COR-L47 (cell line): ENCODE data around the gene XRCC3.
"Not testable (repeated sequence)": the region's sequence is repeated elsewhere in the genome, so short reads cannot be mapped to it uniquely, and the experiment has no call there.

Source experiments
- DNase-seq: peaks from one replicate; lab custom pipeline; 2025; lab: John Stamatoyannopoulos, UW

Gene XRCC3

DNA sequence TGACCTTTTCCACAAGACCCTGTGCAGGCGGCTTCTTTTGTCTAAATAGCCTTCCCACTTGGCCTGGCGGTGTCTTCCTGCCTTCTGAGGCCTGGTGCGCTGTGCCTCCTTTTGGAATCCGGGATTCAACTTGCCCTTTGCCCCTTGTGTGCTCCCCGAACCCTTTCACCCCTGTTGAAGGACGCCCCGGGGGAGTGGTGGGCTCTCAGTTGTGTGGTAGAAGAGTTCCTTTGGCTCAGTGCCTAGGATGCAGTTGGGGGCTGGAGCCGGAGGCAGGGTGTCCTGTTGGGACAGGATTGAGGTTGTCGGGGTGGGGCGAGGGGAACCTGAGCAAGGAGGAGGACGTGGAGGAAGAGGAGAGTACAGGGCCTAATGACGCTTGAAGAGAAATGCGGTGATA is 51.7 kb downstream of the XRCC3 start:
- no peak for DNase-seq

DNA sequence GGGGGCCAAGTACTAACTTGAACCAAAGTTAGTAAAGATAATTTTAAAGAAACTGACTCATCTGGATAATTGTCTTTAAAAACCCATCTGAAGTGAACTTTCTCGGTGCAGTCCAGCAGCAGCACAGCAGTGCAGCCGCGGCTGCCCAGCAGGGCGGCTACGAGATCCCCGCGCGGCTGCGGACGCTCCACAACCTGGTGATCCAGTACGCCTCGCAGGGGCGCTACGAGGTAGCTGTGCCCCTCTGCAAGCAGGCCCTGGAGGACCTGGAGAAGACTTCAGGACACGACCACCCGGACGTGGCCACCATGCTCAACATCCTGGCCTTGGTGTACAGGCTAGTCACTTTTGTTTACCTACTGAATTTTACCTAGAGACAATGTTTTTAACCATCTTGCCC is 52.7 kb downstream of the XRCC3 start:
- no peak for DNase-seq

GRCh38 chr14:103662029-103662428 is 53.2 kb downstream of the XRCC3 start:
- DNase-seq, result no peak

DNA sequence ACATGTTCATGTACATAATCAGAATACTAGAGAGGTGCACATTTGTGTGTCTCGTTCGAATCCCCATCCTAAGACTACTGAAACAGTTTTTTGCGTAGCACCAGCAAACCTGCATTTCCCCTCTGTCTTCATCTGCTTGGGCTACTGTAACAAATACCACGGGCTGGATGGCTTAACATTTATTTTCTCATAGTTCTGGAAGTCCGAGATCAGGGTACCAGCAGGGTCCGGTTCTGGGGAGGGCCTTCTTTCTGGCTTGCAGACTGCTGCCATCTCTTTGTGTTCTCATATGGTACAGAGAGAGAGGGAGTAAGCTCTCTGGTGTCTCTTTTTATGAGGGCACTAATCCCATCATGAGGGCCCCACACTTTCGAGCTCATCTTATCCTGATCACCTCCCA is 55.6 kb downstream of the XRCC3 start:
- DNase-seq, result no peak

GRCh38 chr14:103657471-103657870 is 57.8 kb downstream of the XRCC3 start:
- DNase-seq, result no peak

GRCh38 chr14:103656756-103657133 is 58.5 kb downstream of the XRCC3 start:
- DNase-seq, result no peak

DNA sequence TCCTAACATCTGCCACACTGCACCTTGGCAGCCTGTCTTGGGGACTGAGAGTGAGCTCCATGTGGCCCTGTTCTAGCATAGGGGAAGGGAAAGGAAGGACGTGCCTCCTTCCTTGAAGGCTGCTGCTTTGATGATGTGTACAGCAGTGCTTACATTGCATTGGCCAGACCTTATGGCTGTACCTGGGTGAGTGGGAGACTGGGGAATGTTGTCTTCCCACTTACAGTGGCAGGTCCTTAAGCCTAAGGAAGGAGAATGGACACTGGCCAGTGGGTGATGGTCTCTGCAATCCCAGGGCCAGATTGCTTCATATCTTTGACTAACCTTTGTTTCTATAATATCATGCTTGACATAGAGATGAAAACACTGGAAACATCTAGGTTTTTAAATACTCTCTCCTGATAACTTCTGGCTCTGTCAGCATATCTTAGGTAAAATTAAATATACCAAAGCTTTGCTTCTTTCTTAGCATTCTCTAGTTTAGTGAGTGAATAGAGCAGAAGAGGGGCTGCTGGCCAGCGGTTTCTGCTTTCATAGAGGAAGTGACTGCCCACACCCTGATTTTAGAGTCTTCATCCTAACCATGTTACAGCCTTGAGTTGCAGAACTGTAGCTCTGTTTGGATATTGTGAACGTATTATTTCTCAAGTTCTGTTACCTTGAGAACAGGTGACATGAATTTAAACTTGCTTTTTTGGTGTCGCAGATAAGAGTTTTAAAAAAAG is 59.1 kb downstream of the XRCC3 start:
- DNase-seq, result no peak

DNA sequence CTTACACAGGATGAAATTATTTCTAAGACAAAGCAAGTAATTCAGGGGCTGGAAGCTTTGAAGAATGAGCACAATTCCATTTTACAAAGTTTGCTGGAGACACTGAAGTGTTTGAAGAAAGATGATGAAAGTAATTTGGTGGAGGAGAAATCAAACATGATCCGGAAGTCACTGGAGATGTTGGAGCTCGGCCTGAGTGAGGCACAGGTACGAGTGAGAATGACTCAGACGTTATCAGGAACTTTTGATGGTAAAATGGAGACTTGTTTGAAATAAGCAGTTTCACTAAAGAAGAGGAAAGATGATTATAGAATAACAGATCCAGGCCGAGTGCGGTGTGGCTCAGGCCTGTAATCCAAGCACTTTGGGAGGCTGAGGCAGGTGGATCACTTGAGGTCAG is 60.6 kb downstream of the XRCC3 start:
- no peak for DNase-seq

DNA sequence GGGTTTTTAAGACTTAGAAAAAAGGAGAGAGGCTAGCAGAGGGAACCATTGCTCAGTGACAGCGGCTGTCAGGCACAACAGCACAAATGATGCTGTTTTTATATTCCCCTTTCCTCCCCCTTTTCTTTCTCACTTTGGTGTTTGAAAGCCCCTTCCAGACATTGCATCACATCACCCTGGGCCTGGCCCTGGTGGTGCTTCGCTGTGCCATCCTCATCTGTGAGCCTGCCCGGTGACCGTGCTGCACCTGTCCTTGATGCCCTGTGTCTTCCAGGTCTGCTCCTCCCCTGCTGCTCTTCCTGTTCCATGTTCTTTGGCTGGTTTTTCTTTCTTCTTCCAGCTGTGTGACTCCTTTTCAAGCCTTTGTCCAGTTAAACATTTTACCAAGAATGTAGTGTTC is 61.4 kb downstream of the XRCC3 start:
- DNase-seq, result no peak

DNA sequence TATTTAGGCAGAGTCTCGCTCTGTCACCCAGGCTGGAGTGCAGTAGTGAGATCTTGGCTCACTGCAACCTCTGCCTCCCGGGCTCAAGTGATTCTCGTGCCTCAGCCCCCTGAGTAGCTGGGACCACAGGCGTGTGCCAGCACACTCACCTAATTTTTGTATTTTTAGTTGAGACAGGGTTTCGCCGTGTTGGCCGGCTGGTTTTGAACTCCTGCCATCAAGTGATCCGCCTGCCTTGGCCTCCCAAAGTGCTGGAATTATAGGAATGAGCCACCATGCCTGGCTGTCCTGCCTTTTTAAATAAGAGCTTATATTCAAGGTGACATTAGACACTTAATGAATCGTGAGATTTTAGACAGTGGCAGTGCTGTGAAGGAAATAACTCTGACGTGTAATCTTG is 61.9 kb downstream of the XRCC3 start:
- not testable (repeated sequence) for DNase-seq

- DNase-seq, result no peak
Observed at GRCh38 chr14:103652806-103653205, 62.4 kb downstream of the XRCC3 start.

DNA sequence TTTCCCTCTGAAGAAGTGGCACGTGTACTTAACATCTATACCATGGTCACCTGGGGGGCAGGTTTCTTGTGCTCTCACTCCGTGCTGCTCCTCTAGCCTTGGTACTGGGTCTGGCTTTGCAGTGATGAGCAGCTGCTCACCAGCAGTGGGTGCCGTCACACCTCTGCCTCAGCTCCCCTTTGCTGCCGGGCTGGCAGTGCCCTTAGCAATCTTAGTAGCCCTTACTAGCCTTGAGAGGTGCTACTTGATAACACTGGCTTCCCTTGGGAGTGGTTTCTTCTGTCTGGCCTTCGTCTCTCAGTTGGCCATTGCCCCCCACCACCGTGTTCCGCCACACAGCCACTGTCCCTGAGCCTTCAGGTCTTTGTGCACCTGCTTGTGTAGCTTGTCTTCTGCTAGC is 63.7 kb downstream of the XRCC3 start:
- no peak for DNase-seq

- no peak for DNase-seq
Observed at GRCh38 chr14:103650213-103650612, 65.0 kb downstream of the XRCC3 start.

DNA sequence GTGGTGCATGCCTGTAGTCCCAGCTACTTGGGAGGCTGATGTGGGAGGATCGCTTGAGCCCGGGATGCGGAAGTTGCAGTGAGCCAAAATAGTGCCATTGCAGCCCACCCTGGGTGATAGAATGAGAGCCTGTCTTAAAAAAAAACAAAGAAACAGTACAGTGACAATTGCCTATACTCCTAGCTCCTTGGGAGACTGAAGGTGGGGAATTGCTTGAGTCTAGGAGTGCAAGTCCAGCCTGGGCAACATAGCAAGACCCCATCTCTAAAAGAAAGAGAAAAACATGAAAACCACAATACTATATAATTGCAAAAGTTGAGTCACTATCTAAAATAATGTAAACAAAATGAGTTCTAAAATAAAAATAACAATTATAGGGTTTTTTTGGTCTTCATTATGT is 66.2 kb downstream of the XRCC3 start:
- DNase-seq, result no peak
